H4 (cell line): Measurements from ENCODE around the gene PHOSPHO1. TPM values are rescaled to one million over a fixed set of nuclear protein-coding genes. Genes with fewer than 3 reads are reported as not detected.

Experiments used
- DNase-seq: peaks from one replicate; pipeline ENCODE4 v3.0.0-alpha.2; 2015; ENCODE audit warnings: low spot score
- total RNA-seq: library from RNA; depleted of rRNA; stranded (reverse); fragments of >200 nt; shearing (Covaris generic); gene quantifications from 2 replicates; pipeline ENCODE4 v1.2.3, GENCODE V29; 2014

The PHOSPHO1 gene
- total RNA-seq, 1 experiment from 2014 or later = 0.74 TPM

- no peak for DNase-seq
Measured at GRCh38 chr17:49218941-49219913, 11.4 kb downstream of the PHOSPHO1 start.

- DNase-seq = no peak
Measured at GRCh38 chr17:49217651-49218413, 12.8 kb downstream of the PHOSPHO1 start.

- DNase-seq = no peak
Measured at GRCh38 chr17:49216953-49217650, 13.5 kb downstream of the PHOSPHO1 start.

- no peak for DNase-seq
Measured at GRCh38 chr17:49216482-49216881, 14.1 kb downstream of the PHOSPHO1 start.

- DNase-seq = peak; percentile 38
Measured at GRCh38 chr17:49214676-49215360, 15.8 kb downstream of the PHOSPHO1 start.

- DNase-seq = no peak
Measured at GRCh38 chr17:49213847-49214246, 16.7 kb downstream of the PHOSPHO1 start.

GRCh38 chr17:49213399-49213798, 17.2 kb downstream of the PHOSPHO1 start:
- no peak for DNase-seq

- DNase-seq = no peak
Measured at GRCh38 chr17:49210158-49211029, 20.2 kb downstream of the PHOSPHO1 start, which contains the start of the genes ABI3 and GNGT2. Gene ABI3 (plus strand): TSS chr17:49210707. CDS start chr17:49210725, 18 bp downstream. Gene GNGT2 (minus strand): TSS chr17:49210574. CDS start chr17:49207422, 3,152 bp downstream.

GRCh38 chr17:49209061-49209571, 21.5 kb downstream of the PHOSPHO1 start:
- DNase-seq = no peak

- DNase-seq = no peak
Measured at GRCh38 chr17:49204516-49204915, 26.1 kb downstream of the PHOSPHO1 start.

- DNase-seq = no peak
Measured at GRCh38 chr17:49203796-49204195, 26.8 kb downstream of the PHOSPHO1 start.

GRCh38 chr17:49201481-49201927, 29.1 kb downstream of the PHOSPHO1 start:
- no peak for DNase-seq

GRCh38 chr17:49200423-49201083, 30.0 kb downstream of the PHOSPHO1 start:
- DNase-seq = no peak

- DNase-seq = no peak
Measured at GRCh38 chr17:49198211-49198610, 32.4 kb downstream of the PHOSPHO1 start.

- no peak for DNase-seq
Measured at GRCh38 chr17:49197346-49197998, 33.1 kb downstream of the PHOSPHO1 start.

- no peak for DNase-seq
Measured at GRCh38 chr17:49196520-49196919, 34.1 kb downstream of the PHOSPHO1 start.

GRCh38 chr17:49195751-49196150, 34.8 kb downstream of the PHOSPHO1 start:
- no peak for DNase-seq

- DNase-seq = no peak
Measured at GRCh38 chr17:49194297-49194607, 36.3 kb downstream of the PHOSPHO1 start.
